GM21825 (cell line): ENCODE measurements around the gene LHX8.
A peak's percentile ranks its signal among the peaks of the same experiment; 100 is the strongest.

Source experiments
- ATAC-seq: cut with Tn5 transposase; IDR thresholded peaks from one replicate; pipeline ENCODE4 v1.9.1; 2021; ENCODE audit warnings: mild to moderate bottlenecking, moderate library complexity; ENCODE audit not compliant: unreplicated experiment

Gene LHX8

GRCh38 chr1:75202751-75203150 is 68.6 kb downstream of the LHX8 start:
- no peak for ATAC-seq

DNA sequence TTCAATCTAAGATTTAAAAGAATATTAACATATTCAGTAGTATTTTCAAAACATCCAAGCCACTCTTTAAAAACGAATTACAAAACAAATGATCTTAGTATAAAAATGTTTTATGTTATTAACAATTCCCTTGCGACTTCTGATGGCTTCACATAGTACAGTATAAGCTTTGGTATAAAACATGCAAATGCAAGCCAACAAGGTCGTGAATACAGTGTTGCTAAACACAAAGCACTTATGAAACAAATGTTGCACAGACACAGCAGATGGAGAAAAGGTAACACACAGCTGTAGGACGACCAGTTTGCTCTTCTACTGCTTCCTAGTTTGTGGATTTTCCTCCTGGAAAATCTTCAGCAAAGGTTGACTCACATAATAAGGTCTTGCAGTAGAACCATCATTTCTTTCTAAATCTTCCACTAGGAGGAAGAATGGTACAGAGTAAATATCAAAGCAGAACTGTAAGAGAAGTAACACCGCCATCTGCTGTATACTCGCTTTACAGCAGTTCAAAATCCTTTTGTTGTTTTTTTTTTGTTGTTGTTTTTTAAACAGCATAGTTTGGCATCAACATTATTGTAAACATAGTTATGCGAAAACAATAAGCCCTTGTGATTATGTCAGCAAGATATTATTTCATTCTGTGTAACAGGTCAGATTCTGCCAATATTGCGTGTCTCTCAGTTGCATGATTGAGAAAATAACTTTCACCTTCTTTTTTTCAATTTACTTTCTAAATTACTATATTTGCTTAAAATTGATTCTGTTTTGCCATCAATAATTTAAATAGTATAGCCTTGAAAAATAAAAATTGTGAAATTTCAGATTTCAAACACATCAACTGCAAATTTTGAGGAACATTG is 69.5 kb downstream of the LHX8 start:
- ATAC-seq = peak; percentile 85

DNA sequence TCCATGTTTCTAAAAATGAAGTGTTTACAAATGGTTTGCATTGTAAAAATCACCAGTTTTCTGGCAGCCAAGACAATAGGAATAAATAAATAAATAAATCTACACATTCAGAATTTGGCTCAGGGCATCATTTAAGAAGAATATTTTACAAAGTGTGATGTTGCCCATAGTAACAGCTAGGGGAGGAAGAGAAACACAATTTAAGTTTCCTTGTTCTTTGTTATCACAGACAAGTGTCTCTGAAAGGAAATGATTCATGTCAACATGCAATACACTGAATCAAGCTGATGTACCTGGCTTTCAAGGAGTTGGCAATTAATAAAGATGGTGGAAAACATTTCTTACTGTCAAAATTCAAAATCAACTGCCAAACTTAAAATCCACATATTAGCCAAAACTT is 74.7 kb downstream of the LHX8 start:
- no peak for ATAC-seq
